K562 (cell line): ENCODE measurements around the gene ID2. TPM values are rescaled to one million over a fixed set of nuclear protein-coding genes. Genes with fewer than 3 reads are reported as not detected.

ENCODE experiments used
- ATAC-seq: fragments of 200-7000 bp; cut with Tn5 transposase; 3 replicates; pipeline ENCODE4 v1.9.1; 2020; ENCODE audit warnings: moderate library complexity
- BruUV-seq: library from RNA; stranded (reverse); fragments of 400-500 nt; replicated peaks from 2 replicates; lab custom pipeline; 2021; lab: Mats Ljungman, UMichigan
- CTCF ChIA-PET: fragments of 300-600 bp; formaldehyde crosslinking; extraction: SDS; loops from one replicate; lab custom pipeline; 2021; ENCODE audit warnings: low intra/inter-chr PET ratio; lab: Yijun Ruan, JAX
- POLR2A ChIA-PET: fragments of 300-600, 350-650 bp; sonication (Branson Sonifier 250); formaldehyde crosslinking; extraction: SDS; loops from one replicate; lab custom pipeline; 2021; ENCODE audit warnings: antibody characterized with exemption, inconsistent platforms; lab: Yijun Ruan, JAX
- DNase-seq, 4 experiments: peaks; one replicate each; pipeline versions ENCODE4 v3.0.0 to v3.0.0-alpha.2; 2011 to 2018; ENCODE audit warnings: low spot score in 3 of 4, mixed read lengths in 3 of 4; ENCODE audit errors: extremely low read depth in 1 of 4
- FAIRE-seq: peaks from 2 replicates; lab custom pipeline; 2011; peaks lifted over from hg19 to GRCh38; lab: Jason Lieb, UNC
- H2AFZ ChIP-seq: 2 replicates; pipeline ENCODE4 v1.6.0; 2011; ENCODE audit warnings: low read depth, low read length, control low read depth, inconsistent platforms
- H3K27ac ChIP-seq: fragments of 200-600 bp; 3 replicates; pipeline ENCODE4 v1.8.0; 2011; ENCODE audit warnings: low read depth, mild to moderate bottlenecking, control low read depth, inconsistent platforms, low read length, moderate library complexity, mixed read lengths; ENCODE audit errors: extremely low read depth
- H3K27me3 ChIP-seq, 2 experiments: fragments of 300-600 bp in 1 of 2; 2 replicates in 1 of 2; 3 replicates in 1 of 2; pipeline versions ENCODE4 v1.6.0 to v1.8.0; 2011; ENCODE audit warnings: inconsistent platforms in 2 of 2, low read length in 2 of 2, mild to moderate bottlenecking in 1 of 2, mixed read lengths in 1 of 2, moderate library complexity in 1 of 2; ENCODE audit not compliant: control insufficient read depth in 2 of 2, insufficient read depth in 2 of 2
- H3K36me3 ChIP-seq: fragments of 300-600 bp; 3 replicates; pipeline ENCODE4 v1.8.0; 2011; ENCODE audit warnings: mild to moderate bottlenecking, low read length, inconsistent platforms; ENCODE audit not compliant: control insufficient read depth, insufficient read depth
- H3K4me1 ChIP-seq, 2 experiments: fragments of 200-600 bp in 1 of 2; replicated peaks in 1 of 2; 2 replicates in 1 of 2; 3 replicates in 1 of 2; pipeline versions ENCODE4 v1.5.1 to v1.8.0; 2011; ENCODE audit warnings: inconsistent platforms in 2 of 2, low read length in 2 of 2, mild to moderate bottlenecking in 1 of 2, mixed read lengths in 1 of 2, moderate library complexity in 1 of 2; ENCODE audit not compliant: control insufficient read depth in 2 of 2, insufficient read depth in 2 of 2
- H3K4me2 ChIP-seq: 2 replicates; pipeline ENCODE4 v1.6.1; 2011; ENCODE audit warnings: low read length, control low read depth, inconsistent platforms, mixed read lengths; ENCODE audit not compliant: insufficient read depth
- H3K4me3 ChIP-seq: fragments of 200-600 bp; sonication (generic), shearing (Covaris generic); 2 replicates; pipeline ENCODE4 v1.5.1; 2016; ENCODE audit warnings: control low read depth, inconsistent platforms
- H3K79me2 ChIP-seq: fragments of 200-600 bp; 3 replicates; pipeline ENCODE4 v1.8.0; 2011; ENCODE audit warnings: low read length, inconsistent platforms; ENCODE audit not compliant: control insufficient read depth, insufficient read depth
- H3K9ac ChIP-seq, 2 experiments: 2 replicates each; pipeline versions ENCODE4 v1.6.0 to v1.6.1; 2011; ENCODE audit warnings: low read depth in 2 of 2, low read length in 2 of 2, control low read depth in 1 of 2, inconsistent platforms in 1 of 2, mild to moderate bottlenecking in 1 of 2, mixed read lengths in 1 of 2; ENCODE audit not compliant: insufficient read depth in 1 of 2
- H3K9me1 ChIP-seq: one replicate; pipeline ENCODE4 v1.6.0; 2011; ENCODE audit warnings: inconsistent platforms, mild to moderate bottlenecking, low read length, moderate library complexity; ENCODE audit not compliant: control insufficient read depth, insufficient read depth
- H3K9me3 ChIP-seq: replicated peaks from 2 replicates; pipeline ENCODE4 v1.5.1; 2011; ENCODE audit warnings: low read depth, low read length, inconsistent platforms; ENCODE audit not compliant: control insufficient read depth, insufficient read depth
- H4K20me1 ChIP-seq: replicated peaks from 2 replicates; pipeline ENCODE4 v1.6.1; 2011; ENCODE audit warnings: low read length, inconsistent platforms, mixed read lengths; ENCODE audit not compliant: control insufficient read depth, insufficient read depth
- ARHGAP35 ChIP-seq: fragments of 450-650 bp; IDR thresholded peaks from 2 replicates; pipeline ENCODE4 v1.6.1; 2018; ENCODE audit not compliant: partially characterized antibody
- BDP1 ChIP-seq: IDR thresholded peaks from 3 replicates; pipeline ENCODE4 v1.6.1; 2011; ENCODE audit not compliant: insufficient read length, insufficient read depth
- CBX8 ChIP-seq: fragments of 200-600 bp; sonication (generic); IDR thresholded peaks from 2 replicates; pipeline ENCODE4 v1.6.1; 2012; ENCODE audit warnings: borderline replicate concordance, mixed run types, low read depth, mild to moderate bottlenecking, moderate library complexity, mixed read lengths, low read length, control low read depth, inconsistent platforms; ENCODE audit not compliant: poor library complexity, severe bottlenecking; ENCODE audit errors: extremely low read depth
- COPS2 ChIP-seq: fragments of 450-650 bp; conservative IDR thresholded peaks from 2 replicates; pipeline ENCODE4 v1.6.1; 2016; ENCODE audit warnings: mild to moderate bottlenecking, moderate library complexity
- DACH1 ChIP-seq: fragments of 450-650 bp; IDR thresholded peaks from 2 replicates; pipeline ENCODE4 v1.6.1; 2018; ENCODE audit not compliant: partially characterized antibody
- EGR1 ChIP-seq: fragments of 450-650 bp; conservative IDR thresholded peaks from 2 replicates; pipeline ENCODE4 v1.6.1; 2017; ENCODE audit warnings: mild to moderate bottlenecking
- KLF6 ChIP-seq: fragments of 250-450 bp; sonication (Bioruptor Pico); IDR thresholded peaks from 2 replicates; pipeline ENCODE4 v1.4.0; 2020; ENCODE audit warnings: mild to moderate bottlenecking, moderate library complexity, borderline replicate concordance
- MCM7 ChIP-seq, 2 experiments: fragments of 450-650 bp; IDR thresholded peaks; 2 replicates each; pipeline ENCODE4 v1.6.1; 2016 to 2018
- NFRKB ChIP-seq: fragments of 450-650 bp; IDR thresholded peaks from 2 replicates; pipeline ENCODE4 v1.6.1; 2016; ENCODE audit warnings: low read depth
- PPARD ChIP-seq: fragments of 250-450 bp; sonication (Bioruptor Pico); IDR thresholded peaks from 2 replicates; pipeline ENCODE4 v1.8.0; 2022; ENCODE audit warnings: inconsistent platforms, mild to moderate bottlenecking, moderate library complexity
- SMARCA4 ChIP-seq: fragments of 450-650 bp; IDR thresholded peaks from 2 replicates; pipeline ENCODE4 v1.6.1; 2016
- SMC3 ChIP-seq: conservative IDR thresholded peaks from 2 replicates; pipeline ENCODE4 v1.6.1; 2011; ENCODE audit warnings: low read depth, low read length, improper control_type of control experiment; ENCODE audit not compliant: insufficient read depth
- SOX6 ChIP-seq: fragments of 450-650 bp; IDR thresholded peaks from 2 replicates; pipeline ENCODE4 v1.6.1; 2014; ENCODE audit warnings: mild to moderate bottlenecking
- TBP ChIP-seq: optimal IDR thresholded peaks from 2 replicates; pipeline ENCODE3; 2011; ENCODE audit warnings: low read depth, low read length, improper control_type of control experiment
- TFAM ChIP-seq: fragments of 250-450 bp; sonication (Bioruptor Pico); conservative IDR thresholded peaks from 2 replicates; pipeline ENCODE4 v1.5.0; 2021; ENCODE audit warnings: mild to moderate bottlenecking, moderate library complexity
- ZBTB7A ChIP-seq: IDR thresholded peaks from 2 replicates; pipeline ENCODE4 v1.6.1; 2011; ENCODE audit warnings: low read depth, mild to moderate bottlenecking, low read length, moderate library complexity, borderline replicate concordance; ENCODE audit not compliant: control insufficient read depth
- ZNF134 ChIP-seq: fragments of 250-450 bp; sonication (Bioruptor Pico); conservative IDR thresholded peaks from 2 replicates; pipeline ENCODE4 v1.4.0; 2020
- ZNF253 ChIP-seq: fragments of 250-450 bp; sonication (Bioruptor Pico); conservative IDR thresholded peaks from 2 replicates; pipeline ENCODE4 v1.6.1; 2021; ENCODE audit warnings: mild to moderate bottlenecking
- ZNF41 ChIP-seq: fragments of 250-450 bp; sonication (Bioruptor Pico); conservative IDR thresholded peaks from 2 replicates; pipeline ENCODE4 v1.4.0; 2020; ENCODE audit warnings: mild to moderate bottlenecking
- WGBS: fragments of 100-300 bp; shearing (Covaris generic); methylation state at CpG from one replicate; pipeline ENCODE4 v1.1.6; 2016; ENCODE audit warnings: low coverage, mixed read lengths; ENCODE audit not compliant: insufficient coverage; ENCODE audit errors: missing lambda C conversion rate; 5-methylcytosine and 5-hydroxymethylcytosine counted together
- in situ Hi-C: fragments of 300-500 bp; cut with MboI; formaldehyde crosslinking; loops from 4 replicates; pipeline ENCODE4 v1.15.0; 2018; ENCODE audit warnings: inconsistent platforms, mixed read lengths
- intact Hi-C: fragments of 100-400 bp; cut with micrococcal nuclease; formaldehyde crosslinking; loops from 2 replicates; pipeline ENCODE4 v1.14.2; 2022
- polyA plus RNA-seq, 8 experiments: library from polyadenylated mRNA; depleted of rRNA in 4 of 8; stranded (reverse) in 5 of 8; unstranded in 3 of 8; fragments of >200 nt; fragmentation: Nextera tagmentation in 2 of 8; fragmentation: Illumina TruSeq in 1 of 8; extraction: Ambion mirVana in 2 of 8; extraction: Trizol in 1 of 8; gene quantifications; 2 replicates each; pipeline versions ENCODE4 v1.2.1 to v1.2.3, GENCODE V29; 2011 to 2014; ENCODE audit warnings: inconsistent platforms in 1 of 8, missing spikeins in 1 of 8
- total RNA-seq, 7 experiments: library from RNA; depleted of rRNA in 6 of 7; stranded (reverse); fragments of >200 nt in 6 of 7; fragmentation: Illumina TruSeq in 2 of 7; extraction: Trizol in 2 of 7; gene quantifications; 2 replicates each; pipeline versions ENCODE4 v1.2.1 to v1.2.3, GENCODE V29; 2011 to 2021; ENCODE audit warnings: low replicate concordance in 1 of 7
- TF ChIP-seq, protein P1 (sequence below): sonication (generic); IDR thresholded peaks from 2 replicates; pipeline ENCODE4 v1.6.1; 2016
- TF ChIP-seq, protein P2 (sequence below), 2 experiments: IDR thresholded peaks; 2 replicates each; pipeline ENCODE4 v1.6.1; 2012; ENCODE audit warnings: improper control_type of control experiment in 2 of 2, low read depth in 2 of 2, low read length in 2 of 2, borderline replicate concordance in 1 of 2

ID2 gene
- total and polyA plus RNA-seq, 9 of the 15 experiments (the other 6 are each of a cell fraction or from before 2014, with no cell fraction given): 8.0 to 35.7 (median 16.6) TPM

DNA sequence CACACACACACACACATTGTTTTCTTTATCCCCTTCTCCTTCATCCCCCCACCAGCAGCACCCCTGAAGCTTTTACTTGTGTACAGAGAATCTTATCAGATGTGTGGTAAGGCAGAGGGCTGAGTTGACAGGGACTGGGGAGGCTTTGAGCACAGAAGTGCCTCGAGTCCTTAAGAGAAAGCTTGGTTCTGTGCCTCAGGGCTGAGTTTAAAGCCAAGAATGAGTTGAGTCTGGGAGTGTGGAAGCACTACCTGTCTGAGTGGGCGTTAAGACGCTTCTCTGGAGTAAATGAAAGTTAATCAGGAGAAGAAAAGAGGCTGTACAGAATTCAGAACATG is 2.7 kb downstream of the ID2 start:
- peaks cover 26 to 31% of the 10 kb centered on the region in 2 experiments for H3K4me1 ChIP-seq
- no peaks in the 10 kb centered on the region; the same call in 1 of the 2 replicates for H3K9me3 ChIP-seq
- no peaks in the 10 kb centered on the region for H3K27me3 ChIP-seq
- peak; percentile 86 for FAIRE-seq
- H3K79me2 ChIP-seq: peaks cover 22% of the 10 kb centered on the region
- H3K4me3 ChIP-seq: peak overlapping the region; percentile 60; the same call in 1 of the 2 replicates
- no peaks in the 10 kb centered on the region for H3K9me1 ChIP-seq
- intact Hi-C loops: loop anchor here (2.0 to 10.0 kb wide), 5 partner anchors 40 to 1590 kb away; no protein-coding TSS in a partner anchor
- ATAC-seq: peak; percentile 33
- 0% methylated on average over 3 of the region's 3 CpGs for WGBS
- H3K36me3 ChIP-seq: no peaks in the 10 kb centered on the region
- CTCF ChIA-PET: interaction anchor here (0.6 to 2.7 kb wide), 2 partner anchors 159 to 169 kb away, joined by 3 to 41 read pairs; no protein-coding TSS in a partner anchor
- peak overlapping the region; percentile 87 for H2AFZ ChIP-seq
- in situ Hi-C loops: loop anchor here (10.0 to 25.0 kb wide), 4 partner anchors 410 to 1597 kb away; no protein-coding TSS in a partner anchor
- POLR2A ChIA-PET: interaction anchor here (0.6 to 1.3 kb wide), 11 partner anchors 8 to 377 kb away, joined by 3 to 13 read pairs (median 4); no protein-coding TSS in a partner anchor
- peak in 3 of 4 experiments; percentile 23 to 72 (median 67) for DNase-seq
- H3K4me2 ChIP-seq: peak overlapping the region; percentile 71
- peak overlapping the region; percentile 70 for H3K27ac ChIP-seq
- H3K9ac ChIP-seq: peak overlapping the region; percentile 73 to 91
- H4K20me1 ChIP-seq: peaks cover 6% of the 10 kb centered on the region
- no TSS peak for BruUV-seq
- TF ChIP-seq SOX6: peak; percentile 52; the same call in 1 of the 2 replicates
- no peak for TF ChIP-seq PPARD (CRISPR knock-in tag)
- TF ChIP-seq ZNF41 (CRISPR knock-in tag): no peak
- no peak for TF ChIP-seq DACH1
- TF ChIP-seq CBX8: no peak
- TF ChIP-seq ZBTB7A: no peak
- no peak for TF ChIP-seq MCM7 (IDR thresholded peaks at IDR 0.05)
- TF ChIP-seq TFAM (CRISPR knock-in tag): no peak
- TF ChIP-seq KLF6 (CRISPR knock-in tag): no peak
- TF ChIP-seq EGR1: peak; percentile 53
- TF ChIP-seq BDP1: no peak
- no peak for TF ChIP-seq ZNF253 (CRISPR knock-in tag)
- no peak for TF ChIP-seq NFRKB
- no peak for TF ChIP-seq COPS2
- TF ChIP-seq ZNF134: no peak
- TF ChIP-seq, protein P1, sequence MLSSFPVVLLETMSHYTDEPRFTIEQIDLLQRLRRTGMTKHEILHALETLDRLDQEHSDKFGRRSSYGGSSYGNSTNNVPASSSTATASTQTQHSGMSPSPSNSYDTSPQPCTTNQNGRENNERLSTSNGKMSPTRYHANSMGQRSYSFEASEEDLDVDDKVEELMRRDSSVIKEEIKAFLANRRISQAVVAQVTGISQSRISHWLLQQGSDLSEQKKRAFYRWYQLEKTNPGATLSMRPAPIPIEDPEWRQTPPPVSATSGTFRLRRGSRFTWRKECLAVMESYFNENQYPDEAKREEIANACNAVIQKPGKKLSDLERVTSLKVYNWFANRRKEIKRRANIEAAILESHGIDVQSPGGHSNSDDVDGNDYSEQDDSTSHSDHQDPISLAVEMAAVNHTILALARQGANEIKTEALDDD: peak; percentile 60; the same call in 1 of the 2 replicates
- TF ChIP-seq, protein P2, sequence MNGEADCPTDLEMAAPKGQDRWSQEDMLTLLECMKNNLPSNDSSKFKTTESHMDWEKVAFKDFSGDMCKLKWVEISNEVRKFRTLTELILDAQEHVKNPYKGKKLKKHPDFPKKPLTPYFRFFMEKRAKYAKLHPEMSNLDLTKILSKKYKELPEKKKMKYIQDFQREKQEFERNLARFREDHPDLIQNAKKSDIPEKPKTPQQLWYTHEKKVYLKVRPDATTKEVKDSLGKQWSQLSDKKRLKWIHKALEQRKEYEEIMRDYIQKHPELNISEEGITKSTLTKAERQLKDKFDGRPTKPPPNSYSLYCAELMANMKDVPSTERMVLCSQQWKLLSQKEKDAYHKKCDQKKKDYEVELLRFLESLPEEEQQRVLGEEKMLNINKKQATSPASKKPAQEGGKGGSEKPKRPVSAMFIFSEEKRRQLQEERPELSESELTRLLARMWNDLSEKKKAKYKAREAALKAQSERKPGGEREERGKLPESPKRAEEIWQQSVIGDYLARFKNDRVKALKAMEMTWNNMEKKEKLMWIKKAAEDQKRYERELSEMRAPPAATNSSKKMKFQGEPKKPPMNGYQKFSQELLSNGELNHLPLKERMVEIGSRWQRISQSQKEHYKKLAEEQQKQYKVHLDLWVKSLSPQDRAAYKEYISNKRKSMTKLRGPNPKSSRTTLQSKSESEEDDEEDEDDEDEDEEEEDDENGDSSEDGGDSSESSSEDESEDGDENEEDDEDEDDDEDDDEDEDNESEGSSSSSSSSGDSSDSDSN (IDR thresholded peaks at IDR 0.05; ENCODE audit: borderline replicate concordance in 1 of 2, low read depth in 2 of 2, low read length in 2 of 2): 0 out of 4 replicates have a peak, but pooled peaks of 1 of the 2 experiments have one; percentile 49
- TF ChIP-seq TBP: peak; percentile 40
- TF ChIP-seq SMARCA4: 0 out of 2 replicates have a peak, but pooled peaks have one; percentile 14
- no peak for TF ChIP-seq ARHGAP35
- 0 out of 2 replicates have a peak, but pooled peaks have one; percentile 16 for TF ChIP-seq SMC3
